GM21423 (cell line): ENCODE results near the gene SH3BP2.

Experiments used
- ATAC-seq: cut with Tn5 transposase; IDR thresholded peaks from one replicate; pipeline ENCODE4 v1.9.1; 2021; ENCODE audit warnings: mild to moderate bottlenecking, moderate library complexity; ENCODE audit not compliant: unreplicated experiment

The SH3BP2 gene

DNA sequence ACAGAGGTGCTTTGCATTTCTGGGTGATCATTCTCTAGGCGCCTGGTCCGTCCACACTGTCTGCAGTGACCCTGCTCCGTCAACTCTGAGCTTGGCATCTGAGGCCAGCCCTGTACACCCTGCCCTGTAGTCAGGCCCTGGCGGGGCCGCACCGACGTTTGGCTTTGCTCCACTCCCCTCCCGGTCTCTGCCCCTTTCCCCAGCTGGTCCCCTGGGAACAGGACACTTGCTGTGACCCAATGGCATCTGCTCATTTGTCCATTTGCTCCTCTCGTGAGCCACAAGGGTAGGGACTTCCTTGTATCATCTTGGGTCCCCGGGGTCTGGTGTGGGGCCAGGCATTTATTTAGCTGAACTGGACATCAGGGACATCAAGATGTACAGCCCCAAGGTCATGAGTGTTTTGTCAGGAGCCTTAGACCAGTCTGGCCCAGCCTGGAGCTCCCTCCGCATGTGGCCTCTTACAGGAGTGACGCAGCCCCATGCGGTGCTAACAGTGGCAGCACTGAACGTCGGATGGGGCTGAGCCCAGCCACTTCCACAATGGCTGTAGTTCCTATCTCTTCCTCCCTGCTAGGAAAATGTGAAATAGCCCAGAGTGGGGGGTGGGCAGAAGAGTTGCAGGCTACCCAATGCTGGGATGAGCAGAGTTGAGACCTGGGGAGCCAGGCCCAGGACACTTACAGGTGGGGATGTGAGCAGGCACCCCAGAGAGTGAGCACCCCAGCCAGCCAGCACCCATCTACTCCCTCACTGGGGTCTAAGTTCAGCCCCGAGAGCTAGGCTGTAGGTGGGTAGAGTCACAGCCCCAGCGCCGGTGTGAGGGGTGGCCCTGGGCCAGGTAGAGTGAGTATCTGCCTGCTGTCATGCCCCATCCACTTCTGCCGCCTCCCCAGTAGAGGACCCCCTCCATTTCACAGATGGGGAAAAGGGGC lies 2.0 kb upstream of the SH3BP2 start:
- no peak for ATAC-seq

DNA sequence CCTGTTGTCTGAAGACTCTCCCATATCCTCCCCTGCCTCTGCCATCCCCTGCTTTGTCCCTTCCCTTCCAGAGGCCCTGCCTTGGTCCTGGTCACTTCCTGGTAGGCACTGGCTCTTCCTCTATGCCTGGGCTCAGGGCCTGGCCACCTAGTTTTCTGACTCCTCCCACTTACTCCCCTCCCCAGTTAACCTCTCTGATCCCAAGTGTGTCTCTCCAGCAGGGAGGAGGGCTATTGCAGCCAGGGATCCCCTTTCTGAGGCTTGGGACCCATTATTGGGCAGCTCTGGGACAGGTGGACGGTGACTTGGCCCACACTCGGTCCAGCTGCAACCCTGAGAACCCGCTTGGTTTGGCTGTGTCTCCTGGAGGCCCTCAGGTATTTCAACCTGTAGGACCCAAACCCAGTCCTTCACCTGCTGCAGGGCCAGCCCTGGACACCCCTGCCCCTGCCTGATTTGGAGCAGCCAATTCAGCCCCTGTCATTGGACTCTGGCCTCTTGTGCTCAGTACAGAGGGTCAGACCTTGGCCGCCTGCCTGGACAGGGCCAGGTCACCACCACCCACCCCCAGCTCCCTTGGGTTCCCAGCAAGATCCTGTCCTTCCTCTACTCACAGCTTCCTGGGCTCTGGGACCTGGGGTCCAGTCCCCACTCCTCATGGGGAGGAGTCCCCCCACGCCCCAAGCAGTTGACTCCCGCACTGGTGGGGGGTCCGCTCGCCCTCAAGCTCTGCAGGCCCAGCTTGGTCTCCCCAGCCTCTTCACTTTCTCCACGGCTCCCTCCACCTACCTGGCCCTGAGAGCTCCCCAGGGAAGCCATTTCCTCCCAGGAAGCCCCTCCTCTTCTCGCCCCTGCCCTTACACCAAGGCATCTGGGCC lies 1.1 kb upstream of the SH3BP2 start:
- ATAC-seq: no peak

DNA sequence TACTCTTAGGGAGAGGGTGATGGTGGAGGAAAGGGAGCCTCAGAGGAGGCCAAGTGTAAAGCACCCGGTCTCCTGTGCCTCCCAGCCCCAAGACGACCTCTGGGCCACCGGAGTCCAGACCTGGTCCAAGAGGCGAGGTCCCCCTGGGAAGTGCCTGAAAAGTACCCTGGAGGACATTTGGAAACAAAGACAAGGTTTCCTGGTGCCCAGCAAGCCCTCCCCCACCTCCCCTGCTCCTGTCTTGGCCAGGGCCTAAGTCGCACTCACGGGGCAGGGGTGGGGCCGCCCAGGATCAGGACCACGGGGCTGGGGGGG lies 532 bp upstream of the SH3BP2 start:
- no peak for ATAC-seq

DNA sequence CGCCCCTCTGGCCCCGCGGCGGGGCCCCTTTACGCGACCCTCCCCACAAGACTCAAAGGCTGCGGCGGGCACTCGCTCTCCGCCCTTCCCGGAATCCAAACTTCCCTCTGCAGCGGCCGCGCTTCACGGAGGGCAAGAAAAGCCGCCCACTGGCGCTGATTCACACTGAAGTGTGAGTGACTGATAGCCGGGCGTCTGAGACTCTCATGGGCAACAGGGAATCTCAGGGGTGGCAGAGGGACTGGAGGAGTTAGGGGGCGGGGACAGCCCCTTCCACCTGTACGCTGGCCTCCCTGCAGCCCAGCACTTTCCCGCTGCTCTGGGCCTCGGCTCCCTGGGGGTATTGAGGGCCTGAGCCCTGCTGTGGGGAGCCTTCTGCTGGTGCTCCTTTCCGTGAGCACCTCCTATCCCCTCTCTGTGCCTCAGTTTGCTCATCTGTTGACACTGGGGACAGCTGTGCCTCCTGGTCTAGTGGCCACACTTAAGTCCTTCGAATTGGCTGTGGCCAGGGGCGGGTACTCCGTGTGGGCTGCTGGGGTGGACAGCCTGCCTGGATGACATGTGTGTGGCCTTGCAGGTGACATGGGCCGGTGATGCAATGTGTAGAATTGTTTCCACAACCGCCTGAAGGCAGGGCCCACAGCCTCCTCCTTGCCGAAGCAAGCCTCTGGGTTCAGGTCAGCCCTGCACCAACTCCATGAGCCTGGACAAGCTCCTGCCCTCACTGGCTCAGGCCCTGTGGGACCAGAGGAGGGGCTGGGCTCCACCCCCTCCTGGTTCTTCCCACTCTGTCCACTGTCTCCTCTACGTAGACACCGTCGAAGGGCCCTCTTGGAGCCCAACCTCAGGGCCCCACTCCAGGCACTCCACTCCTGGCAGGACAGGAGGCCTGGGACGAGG lies 951 bp downstream of the SH3BP2 start:
- no peak for ATAC-seq

GRCh38 chr4:2794486-2795299 lies 1.8 kb downstream of the SH3BP2 start:
- ATAC-seq: no peak

GRCh38 chr4:2795300-2795892 lies 2.5 kb downstream of the SH3BP2 start:
- ATAC-seq: no peak

DNA sequence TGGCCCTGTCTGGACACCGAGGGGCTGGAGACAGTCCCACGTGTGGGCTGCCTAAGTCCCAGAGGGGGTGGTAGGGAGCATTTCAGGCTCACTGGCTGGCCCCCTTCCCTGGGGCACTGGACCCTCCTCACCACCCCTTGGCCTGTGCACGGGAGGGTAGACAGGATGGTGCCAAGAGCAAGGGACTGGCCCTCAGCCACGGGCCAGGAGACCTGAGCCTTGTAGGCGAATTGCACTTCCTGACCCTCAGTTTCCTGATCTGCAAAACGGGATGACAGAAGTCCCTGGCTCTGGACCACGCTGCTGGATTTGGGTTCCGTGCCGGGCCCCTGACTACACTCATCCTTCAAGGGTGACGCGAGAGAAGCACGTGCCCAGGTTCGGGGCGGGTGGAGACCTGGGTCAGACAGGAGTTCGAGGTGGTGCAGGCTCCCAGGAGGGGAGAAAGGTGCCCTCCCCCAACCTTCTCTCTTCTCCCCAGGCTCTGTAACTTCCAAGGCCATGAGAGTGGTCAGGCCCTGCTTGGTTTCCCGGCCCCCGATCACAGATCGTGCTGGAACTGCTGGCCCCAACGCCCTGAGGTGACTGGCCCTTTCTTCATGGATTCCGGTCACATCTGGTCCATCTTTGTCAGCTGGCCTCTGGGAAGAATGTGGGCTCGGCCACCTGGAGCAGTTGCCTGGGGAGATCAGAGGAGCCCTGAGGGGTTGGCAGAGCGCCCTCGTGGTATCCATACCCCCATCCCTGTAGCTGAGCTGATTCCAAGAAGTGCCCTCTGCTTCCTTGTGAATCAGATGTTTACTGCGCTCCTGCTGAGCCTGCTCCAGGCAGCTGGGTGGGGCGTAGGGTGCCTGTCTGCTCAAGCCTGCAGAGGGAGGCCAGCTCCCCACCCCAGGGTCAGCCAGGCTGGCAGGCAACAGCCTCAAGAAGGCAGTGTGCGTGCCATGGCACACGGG lies 3.3 kb downstream of the SH3BP2 start:
- ATAC-seq: no peak

- no peak for ATAC-seq
These were observed 4.1 kb downstream of the SH3BP2 start for GRCh38 chr4:2796849-2797544.

DNA sequence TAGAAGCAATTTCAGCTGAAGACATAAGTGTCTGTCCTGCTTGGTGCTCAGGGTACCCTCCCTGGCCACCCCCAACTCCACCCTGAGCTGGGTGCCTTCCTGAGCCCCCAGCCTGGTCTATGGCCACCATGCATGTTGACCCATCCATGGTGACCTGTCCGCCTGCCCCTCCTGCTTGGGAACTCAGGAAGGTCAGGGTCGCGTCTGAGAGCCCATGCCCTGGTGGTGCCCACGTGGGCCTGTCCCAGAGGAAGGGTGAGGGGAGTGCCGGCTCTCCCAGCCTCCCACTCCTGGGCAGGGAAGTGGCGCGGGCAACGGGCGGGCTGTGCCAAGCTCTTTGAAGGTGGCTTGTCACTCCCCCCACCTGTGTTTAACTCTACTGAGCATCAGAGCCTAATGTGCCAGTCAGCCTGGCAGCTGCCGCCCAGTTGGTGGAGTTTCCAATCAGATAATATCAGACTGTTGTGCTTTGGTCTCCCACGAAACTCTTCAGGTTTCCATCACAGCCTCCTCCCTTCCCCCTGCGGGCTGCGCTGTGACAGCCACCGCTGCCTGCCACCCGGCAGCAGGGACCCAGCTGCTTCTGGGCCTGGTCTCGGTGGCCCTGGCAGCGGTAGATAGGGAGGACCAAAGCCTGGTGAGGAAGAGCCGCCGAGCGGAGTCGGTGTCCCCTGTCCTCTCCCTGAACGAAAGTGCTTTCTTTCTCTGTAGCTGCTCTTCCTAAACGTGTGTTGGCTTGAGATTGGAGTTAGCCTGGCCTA lies 4.8 kb downstream of the SH3BP2 start:
- ATAC-seq: no peak

DNA sequence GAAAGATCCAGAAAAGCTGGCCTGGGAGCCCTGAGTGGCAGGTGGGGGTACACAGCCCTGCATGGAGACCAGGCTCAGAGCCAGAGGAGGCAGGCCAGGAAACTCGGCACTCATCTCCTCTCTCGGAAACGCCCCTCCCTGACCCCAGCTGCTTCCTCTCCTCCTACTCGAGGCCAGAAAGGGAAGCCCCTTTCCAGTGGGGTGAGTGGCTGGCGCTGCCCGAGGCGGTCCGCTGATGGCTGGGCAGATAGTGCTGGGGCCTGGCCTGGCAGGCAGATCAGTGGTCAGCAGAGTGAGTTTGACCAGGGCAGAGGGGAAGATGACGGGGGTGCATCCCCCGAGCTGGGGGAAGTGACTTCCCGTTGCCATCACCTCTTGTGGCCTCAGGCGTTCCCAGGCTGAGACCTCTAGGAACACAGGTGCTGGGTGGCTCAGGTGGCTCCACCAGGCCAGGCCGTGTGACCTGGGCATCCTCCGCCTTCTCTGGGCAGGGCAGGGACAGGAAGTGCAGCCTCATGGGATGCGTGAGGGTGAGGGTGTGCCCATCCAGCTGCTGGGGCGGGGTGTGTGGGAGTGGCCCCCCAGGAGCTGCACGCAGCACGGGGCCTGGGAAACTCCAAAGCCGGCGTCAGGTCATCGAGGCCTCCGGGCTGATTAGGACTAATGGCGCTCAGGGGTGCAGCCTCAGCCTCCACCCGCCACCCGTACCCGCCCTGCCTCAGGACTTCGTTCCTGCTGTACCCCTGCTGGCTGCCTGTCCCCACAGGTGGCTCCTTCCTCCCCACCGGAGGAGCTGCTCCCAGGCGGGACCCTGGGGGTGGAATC lies 5.7 kb downstream of the SH3BP2 start:
- ATAC-seq: peak; percentile 43

DNA sequence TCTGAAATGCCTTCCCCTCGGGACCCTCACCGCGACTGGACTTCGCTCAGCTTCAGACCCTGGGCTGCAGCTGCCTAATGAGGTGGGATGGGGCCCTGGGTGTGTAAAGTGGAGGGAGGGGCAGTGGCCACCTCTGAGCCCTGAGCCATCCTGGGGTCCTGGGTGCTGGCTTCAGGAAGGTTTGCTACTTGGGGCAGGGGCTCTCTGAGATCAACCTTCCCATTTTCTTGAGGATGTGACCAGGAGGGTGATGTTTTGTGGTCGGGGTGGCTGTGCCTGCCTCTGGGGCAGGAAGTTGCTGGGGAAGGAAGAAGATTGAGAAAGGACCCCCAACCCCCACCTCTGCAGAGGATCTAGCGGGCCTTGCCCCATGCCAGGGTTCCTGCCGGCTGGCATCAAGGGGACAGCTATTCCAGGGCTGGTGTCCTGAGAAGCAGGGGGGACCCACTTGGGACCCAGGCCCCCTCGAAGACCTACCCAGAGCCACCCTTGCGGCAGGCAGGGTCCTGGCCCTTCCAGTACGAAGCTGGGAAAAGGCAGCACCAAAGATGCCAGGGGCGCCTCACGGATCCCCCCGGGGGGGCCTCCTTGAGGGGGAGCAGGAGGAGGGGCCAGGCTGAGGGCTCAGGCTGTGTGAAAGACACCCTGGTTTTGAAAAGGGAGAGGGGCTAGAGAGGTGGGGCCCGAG lies 6.5 kb downstream of the SH3BP2 start:
- no peak for ATAC-seq

DNA sequence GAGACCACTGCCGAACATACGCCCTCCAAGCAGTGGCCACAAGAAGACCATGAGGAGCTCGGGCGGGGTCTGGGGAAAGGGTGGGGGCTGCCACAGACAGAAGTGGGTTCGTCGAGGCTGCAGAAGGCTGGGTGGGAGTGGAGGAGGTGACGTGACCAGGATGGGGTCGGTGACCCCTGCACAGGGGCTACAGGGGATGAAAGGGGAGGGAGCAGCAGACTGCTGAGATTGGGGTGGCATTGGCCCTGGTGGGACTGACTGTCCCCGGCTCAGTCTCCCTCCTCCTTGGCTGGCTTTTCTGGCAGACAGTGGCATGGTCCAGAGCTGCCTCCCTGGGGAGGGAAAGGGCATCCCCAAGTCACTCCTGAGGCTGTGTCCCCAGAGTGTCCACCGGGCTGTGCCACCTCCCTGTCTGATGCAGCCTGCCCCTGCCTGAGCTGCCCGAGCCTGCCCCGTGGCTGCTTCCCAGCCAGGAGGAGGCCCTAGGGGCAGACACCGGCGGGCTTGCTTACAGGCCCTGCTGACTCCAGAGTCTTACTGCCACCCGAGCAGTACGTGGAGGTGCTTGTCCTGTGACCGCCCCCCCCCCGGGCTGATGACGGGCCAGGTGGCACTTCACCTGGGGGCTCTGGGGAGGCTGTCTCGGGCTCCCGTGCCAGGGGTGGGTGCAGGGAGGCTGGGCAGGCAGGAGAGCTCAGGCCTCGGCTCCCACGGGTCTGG lies 7.2 kb downstream of the SH3BP2 start:
- no peak for ATAC-seq

DNA sequence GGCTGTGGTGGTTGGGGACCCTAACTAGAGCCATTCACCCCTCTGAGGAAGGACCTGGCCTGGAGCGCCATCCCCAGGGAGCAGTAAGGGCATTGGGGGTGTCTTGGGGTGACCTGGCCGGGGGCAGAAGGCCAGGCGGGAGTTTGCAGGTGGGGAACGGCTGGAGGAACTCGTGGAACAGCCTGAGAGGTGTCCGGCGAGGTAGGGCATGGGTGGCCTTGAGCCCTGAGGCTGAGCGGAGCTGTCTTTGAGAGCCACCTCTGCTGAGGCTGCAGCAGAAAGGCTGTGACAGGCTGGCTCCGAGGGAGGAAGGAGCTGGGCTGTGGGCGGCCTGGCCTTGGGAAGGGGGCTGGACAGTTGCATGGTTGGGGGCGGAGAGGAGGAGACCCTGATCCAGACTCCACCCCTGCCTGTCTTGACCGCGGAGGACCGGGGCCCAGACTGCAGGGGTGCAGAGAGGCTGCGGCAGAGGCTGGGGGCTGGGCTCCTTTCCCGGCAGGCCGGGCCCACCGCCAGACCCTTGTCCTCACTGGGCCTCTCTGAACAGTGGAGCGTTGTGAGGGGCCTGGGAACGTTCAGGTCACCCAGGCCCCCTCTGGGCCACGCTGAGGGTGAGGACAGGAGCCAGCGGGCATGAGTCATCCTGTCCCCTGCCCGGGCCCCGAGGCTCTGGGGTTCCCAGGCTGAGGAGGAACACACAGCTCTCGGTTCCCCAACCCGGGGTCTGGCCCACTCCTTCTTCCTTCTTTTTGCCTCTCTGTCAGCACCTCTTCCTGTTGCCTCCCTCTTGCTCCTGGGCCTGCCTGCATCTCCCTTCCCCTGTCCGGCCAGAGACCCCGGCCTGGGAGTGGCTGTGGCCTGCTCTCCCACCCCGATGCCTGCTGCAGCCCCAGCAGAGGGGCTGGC lies 8.1 kb downstream of the SH3BP2 start:
- ATAC-seq: no peak
